HTR-8/SVneo (cell line): ENCODE measurements around the gene ISG15.

ENCODE experiments used
- DNase-seq: peaks from one replicate; pipeline ENCODE4 v3.0.0; 2011; ENCODE audit warnings: low spot score, mixed read lengths; ENCODE audit not compliant: insufficient read length
- FAIRE-seq: peaks from 2 replicates; lab custom pipeline; 2011; peaks lifted over from hg19 to GRCh38; lab: Jason Lieb, UNC

The ISG15 gene

GRCh38 chr1:1013105-1013921, at the start of gene ISG15:
Gene ISG15 (plus strand): TSS chr1:1013497. CDS start chr1:1013574, 77 bp downstream.
- DNase-seq (no peak), FAIRE-seq (no peak)

GRCh38 chr1:963746-964525, 49.4 kb upstream of the ISG15 start:
- FAIRE-seq (no peak), DNase-seq (no peak)

GRCh38 chr1:964691-965525, 48.4 kb upstream of the ISG15 start:
- no peak for DNase-seq
- no peak for FAIRE-seq

- FAIRE-seq (no peak), DNase-seq (no peak)
Measured at GRCh38 chr1:965526-966134, 47.7 kb upstream of the ISG15 start.

GRCh38 chr1:966135-966703, 47.1 kb upstream of the ISG15 start, which contains the start of gene PLEKHN1:
Gene PLEKHN1 (plus strand): TSS chr1:966482. CDS start chr1:966532, 50 bp downstream.
- DNase-seq (peak; percentile 63), FAIRE-seq (peak; percentile 9)

GRCh38 chr1:966704-967300, 46.5 kb upstream of the ISG15 start:
- FAIRE-seq: peak; percentile 46
- peak; percentile 75 for DNase-seq

- FAIRE-seq (no peak), DNase-seq (no peak)
Measured at GRCh38 chr1:967466-968343, 45.6 kb upstream of the ISG15 start.

- DNase-seq: no peak
- peak; percentile 97 for FAIRE-seq
Measured at GRCh38 chr1:969260-969855, 43.9 kb upstream of the ISG15 start.

- DNase-seq: no peak
- no peak for FAIRE-seq
Measured at GRCh38 chr1:970242-970972, 42.9 kb upstream of the ISG15 start.

- no peak for DNase-seq
- FAIRE-seq: no peak
Measured at GRCh38 chr1:970973-971730, 42.1 kb upstream of the ISG15 start.

GRCh38 chr1:971751-972506, 41.4 kb upstream of the ISG15 start:
- FAIRE-seq: no peak
- DNase-seq: no peak

GRCh38 chr1:972726-973458, 40.4 kb upstream of the ISG15 start:
- FAIRE-seq (no peak), DNase-seq (no peak)

GRCh38 chr1:973459-974292, 39.6 kb upstream of the ISG15 start:
- no peak for FAIRE-seq

GRCh38 chr1:974293-974640, 39.0 kb upstream of the ISG15 start:
- DNase-seq: no peak
- no peak for FAIRE-seq

More at GRCh38 chr1:973459-974292, 39.6 kb upstream of the ISG15 start:
- no peak for DNase-seq
